ENCODE results near the gene NAA60.

Gene NAA60

GRCh38 chr16:3481696-3482658 lies 38.5 kb downstream of the NAA60 start:
- in situ Hi-C loops (cut with HindIII; ENCODE audit: low sequenced_read_pairs): no loop called here

GRCh38 chr16:3482659-3483241 lies 39.3 kb downstream of the NAA60 start:
- in situ Hi-C loops (cut with HindIII; ENCODE audit: low sequenced_read_pairs): no loop called here

DNA sequence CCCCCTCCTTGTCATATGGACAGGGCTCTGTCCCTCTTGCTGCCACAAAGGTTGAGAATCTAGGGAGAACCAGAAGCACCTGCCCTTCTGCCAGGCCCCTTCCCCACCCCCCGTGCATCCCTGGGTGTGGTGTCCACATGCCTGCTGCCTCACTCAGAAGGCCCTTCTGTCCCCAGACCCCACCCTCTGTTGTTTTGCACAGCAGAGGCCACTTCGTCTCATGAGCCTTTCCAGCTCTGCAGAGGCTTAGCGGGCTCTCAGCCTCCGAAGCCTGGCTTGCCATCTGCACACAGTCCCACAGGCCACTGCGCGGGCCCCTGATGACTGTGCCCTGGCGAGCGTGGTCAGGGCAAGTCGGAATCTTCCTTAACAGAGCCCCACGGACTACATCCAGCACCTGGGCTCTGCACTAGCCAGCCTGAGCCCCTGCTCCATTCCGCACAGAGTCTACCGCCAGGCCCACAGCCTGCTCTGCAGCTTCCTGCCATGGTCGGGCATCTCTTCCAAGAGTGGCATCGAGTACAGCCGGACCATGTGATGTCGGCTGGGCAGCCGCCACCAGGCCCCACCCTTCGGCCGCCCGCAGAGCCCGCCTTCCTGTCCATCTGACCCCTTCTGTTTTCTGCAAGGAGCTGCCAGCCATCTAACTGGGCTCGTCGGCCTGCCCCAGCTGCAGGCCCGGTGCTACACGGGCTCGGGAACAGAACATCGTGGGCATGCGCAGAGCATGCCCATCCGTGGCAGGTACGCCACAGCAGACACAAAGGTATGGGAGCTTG lies 41.0 kb downstream of the NAA60 start:
- in situ Hi-C loops (cut with HindIII; ENCODE audit: low sequenced_read_pairs): no loop called here

- in situ Hi-C loops (cut with HindIII; ENCODE audit: low sequenced_read_pairs): no loop called here
Observed at GRCh38 chr16:3485097-3485745, 41.7 kb downstream of the NAA60 start.

DNA sequence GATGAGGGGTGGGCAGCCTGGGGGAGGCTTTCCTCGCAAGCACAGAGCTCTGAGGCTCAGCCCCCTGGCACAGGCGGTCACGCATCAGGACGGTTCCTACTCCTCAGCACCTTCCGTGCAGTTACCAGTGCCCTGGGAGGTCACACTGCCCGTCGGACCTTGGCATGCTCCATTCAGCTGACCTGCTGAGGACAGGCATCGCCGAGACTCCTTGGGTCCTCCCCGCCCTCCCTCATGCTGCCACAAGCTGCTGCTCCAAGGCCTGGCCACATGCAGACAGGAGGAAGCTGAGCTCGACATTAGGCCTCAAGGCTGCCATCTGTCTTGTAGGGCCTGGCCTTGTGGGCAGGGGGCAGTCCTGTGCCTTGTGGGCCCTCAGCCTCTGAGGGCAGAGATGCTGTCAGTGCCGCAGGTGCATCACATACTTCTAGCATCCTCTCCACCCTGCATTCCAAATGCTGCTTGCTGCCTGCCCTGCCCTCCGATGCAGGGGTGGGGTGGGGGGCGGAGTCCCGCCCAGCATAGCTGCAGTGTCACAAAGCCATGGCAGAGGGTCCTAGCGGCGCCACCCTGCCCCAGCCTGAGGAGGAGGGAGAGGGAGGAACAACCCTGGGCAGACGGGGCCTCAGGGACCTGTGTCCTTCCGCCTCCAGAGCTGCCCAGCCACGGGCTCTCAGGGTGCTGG lies 42.5 kb downstream of the NAA60 start:
- in situ Hi-C loops (cut with HindIII; ENCODE audit: low sequenced_read_pairs): no loop called here

- in situ Hi-C loops (cut with HindIII; ENCODE audit: low sequenced_read_pairs): no loop called here
Observed at GRCh38 chr16:3486506-3487215, 43.2 kb downstream of the NAA60 start.

- in situ Hi-C loops (cut with HindIII; ENCODE audit: low sequenced_read_pairs): no loop called here
Observed at GRCh38 chr16:3487521-3488410, 44.3 kb downstream of the NAA60 start.

GRCh38 chr16:3488801-3489200 lies 45.3 kb downstream of the NAA60 start:
- in situ Hi-C loops (cut with HindIII; ENCODE audit: low sequenced_read_pairs): no loop called here

DNA sequence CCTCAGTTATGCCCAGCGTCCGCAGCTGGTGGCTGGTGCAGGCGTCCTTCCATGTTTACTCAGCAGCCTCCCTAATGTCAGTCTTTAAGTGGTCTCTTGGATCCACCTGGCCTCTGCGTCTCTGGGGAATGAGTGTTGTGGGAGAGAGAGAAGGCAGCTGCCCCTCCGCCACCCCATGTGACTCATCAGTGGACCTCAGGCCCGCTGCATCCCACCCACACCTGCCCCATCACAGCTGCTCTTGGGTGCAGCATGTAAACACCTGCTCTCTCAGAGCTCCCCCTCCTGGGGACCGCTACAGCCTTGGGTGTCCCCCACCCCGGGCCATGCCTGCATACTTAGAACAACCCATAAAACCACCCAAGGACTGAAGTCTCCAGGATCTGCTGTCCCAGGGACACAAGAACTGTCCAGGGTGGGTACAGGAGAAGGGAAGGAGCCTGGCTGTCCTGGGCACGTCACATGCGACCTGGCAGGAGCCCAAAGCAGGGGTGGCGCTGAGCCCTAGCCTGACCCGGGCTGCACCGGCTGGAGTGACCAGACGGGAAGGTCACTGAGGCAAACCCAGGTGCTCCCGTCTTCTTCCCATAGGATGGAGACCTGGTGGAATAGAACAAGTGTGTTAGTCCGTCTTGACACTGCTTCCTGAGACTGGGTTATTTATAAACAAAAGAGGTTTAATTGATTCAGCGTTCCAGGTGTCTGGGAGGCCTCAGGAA lies 47.6 kb downstream of the NAA60 start:
- in situ Hi-C loops (cut with HindIII; ENCODE audit: low sequenced_read_pairs): no loop called here

DNA sequence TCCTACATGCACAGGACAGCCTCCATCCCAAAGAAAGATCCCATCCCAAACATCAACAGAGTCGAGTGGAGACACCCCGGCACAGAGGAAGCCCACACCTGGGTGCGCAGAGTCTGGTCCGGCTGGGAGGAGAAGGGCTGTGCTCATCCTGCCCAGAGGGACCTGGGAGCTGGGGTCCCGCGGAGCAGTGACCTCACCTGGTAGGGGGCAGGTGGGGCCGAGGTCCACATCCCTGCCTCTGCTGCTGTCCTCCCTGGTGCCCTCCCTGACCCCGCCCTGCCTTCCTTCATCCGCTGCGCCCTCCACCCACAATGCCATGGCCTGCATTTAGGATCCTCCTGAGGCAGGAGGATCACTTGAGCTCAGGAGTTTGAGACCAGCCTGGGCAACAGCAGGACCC lies 48.9 kb downstream of the NAA60 start:
- in situ Hi-C loops (cut with HindIII; ENCODE audit: low sequenced_read_pairs): no loop called here

DNA sequence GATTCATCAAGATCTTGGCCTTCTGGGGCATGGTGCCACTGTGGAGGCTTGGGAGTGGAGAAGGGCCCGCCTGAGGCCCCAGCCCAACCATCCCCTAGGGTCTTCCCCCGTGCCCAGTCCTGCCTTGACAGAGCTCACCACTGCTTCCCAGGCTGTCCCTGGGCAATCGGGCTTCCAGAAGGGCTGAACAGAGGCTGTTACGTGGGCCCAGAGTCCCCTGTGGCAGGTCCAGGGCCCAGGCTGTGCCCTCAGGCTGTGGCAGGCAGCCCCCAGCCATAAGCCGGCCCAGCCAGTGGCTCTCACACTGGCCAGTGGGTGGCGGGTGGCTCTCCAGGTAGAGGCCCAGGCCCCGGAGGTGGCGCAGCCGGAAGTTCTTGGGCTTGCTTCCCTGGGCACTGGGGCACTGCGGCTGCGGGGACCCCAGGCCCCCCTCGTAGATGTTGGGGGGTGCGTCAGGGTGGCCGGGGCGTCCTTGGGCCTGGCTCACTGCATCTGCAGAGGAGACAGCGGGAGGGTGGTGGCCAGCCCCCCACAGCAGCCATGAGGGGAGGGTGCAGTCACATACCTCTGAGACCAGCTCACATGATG lies 51.0 kb downstream of the NAA60 start:
- in situ Hi-C loops (cut with HindIII; ENCODE audit: low sequenced_read_pairs): no loop called here

DNA sequence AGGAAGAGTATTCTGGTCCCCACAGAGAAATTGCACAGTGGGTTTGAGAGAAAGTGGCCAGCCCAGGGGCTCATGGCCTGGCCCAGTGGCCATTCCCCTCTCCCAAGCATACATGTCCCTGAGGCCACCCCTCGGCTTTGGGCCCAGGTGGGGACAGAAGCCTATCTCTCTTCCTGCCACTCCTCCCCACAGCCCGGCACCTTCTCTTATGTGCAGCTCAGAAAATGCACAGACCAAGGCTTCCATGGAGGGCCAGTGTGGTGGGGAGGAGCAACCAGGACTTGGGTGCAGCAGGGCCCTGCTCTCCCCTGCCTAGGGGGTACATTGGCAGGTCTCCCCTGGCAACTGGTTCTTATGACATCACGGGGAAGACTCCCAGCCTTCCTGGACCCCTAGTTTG lies 51.7 kb downstream of the NAA60 start, which contains the start of gene C16orf90:
Gene C16orf90, minus strand, starts transcription at position 314 of the 400 bp plus-strand sequence. Its CDS starts 68 bp downstream, at position 246.
- in situ Hi-C loops (cut with HindIII; ENCODE audit: low sequenced_read_pairs): no loop called here

GRCh38 chr16:3496386-3496785 lies 52.9 kb downstream of the NAA60 start:
- in situ Hi-C loops (cut with HindIII; ENCODE audit: low sequenced_read_pairs): no loop called here

DNA sequence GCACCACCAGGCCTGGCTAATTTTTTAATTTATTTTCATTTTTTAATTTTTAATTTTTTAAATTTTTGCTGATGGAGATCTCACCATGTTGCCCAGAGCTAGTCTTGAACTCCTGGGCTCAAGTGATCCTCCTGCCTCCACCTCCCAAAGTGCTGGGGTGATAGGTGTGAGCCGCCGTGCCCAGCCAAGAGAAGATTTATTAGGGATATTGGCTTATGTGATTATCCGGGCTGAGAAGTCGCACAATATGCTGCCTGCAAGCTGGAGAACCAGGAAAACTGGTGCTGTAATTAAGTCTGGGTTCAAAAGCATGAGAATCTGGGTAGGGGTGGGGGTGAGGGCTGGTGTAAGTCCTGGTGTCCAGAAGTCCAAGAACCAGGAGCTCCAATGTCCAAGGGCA lies 54.3 kb downstream of the NAA60 start:
- in situ Hi-C loops (cut with HindIII; ENCODE audit: low sequenced_read_pairs): no loop called here

DNA sequence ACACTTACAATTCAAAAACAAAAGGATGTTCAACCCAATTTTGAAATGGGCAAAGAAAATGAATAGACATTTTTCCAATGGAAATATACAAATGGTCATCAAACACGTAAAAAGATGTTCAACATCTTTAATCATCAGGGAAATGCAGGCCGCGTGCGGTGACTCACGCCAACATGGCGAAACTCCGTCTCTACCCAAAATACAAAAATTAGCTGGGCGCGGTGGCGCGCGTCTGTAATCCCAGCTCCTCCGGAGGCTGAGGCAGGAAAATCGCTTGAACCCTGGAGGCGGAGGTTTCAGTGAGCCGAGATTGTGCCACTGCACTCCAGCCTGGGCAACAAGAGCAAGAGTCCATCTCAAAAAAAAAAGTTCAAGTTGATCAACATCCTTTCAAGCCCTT lies 55.5 kb downstream of the NAA60 start:
- in situ Hi-C loops (cut with HindIII; ENCODE audit: low sequenced_read_pairs): no loop called here

GRCh38 chr16:3501412-3501761 lies 57.9 kb downstream of the NAA60 start:
- in situ Hi-C loops (cut with HindIII; ENCODE audit: low sequenced_read_pairs): loop anchor here (10.0 kb wide), 1 partner anchor 97 kb away; the partner anchor contains the start of genes ZNF174 and ZSCAN32

DNA sequence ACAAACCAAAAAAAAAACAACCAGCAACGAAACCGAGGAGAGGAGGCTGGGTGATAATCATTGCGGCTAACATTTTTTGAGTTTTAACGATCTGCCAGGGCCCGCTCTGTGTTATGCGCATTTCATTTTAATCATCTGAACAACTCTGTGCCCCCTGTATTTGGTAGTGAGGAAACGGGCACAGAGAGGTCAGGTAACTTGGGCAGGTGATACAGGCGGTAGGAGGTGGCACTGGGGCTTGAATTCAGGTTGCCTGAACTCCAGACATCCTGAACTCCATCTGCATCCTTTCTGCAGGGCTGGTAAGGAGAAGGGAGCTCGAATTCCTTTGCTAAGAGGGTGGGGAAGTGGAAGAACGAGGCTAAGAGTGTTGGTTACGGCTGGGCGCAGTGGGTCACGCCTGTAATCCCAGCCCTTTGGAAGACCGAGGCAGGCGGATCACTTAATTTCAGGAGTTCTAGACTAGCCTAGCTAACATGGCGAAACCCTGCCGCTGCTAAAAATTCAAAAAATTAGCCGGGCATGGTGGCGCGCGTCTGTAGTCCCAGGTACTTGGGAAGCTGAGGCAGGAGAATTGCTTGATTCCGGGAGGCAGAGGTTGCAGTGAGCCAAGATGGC lies 58.4 kb downstream of the NAA60 start:
- in situ Hi-C loops (cut with HindIII; ENCODE audit: low sequenced_read_pairs): loop anchor here (10.0 kb wide), 1 partner anchor 97 kb away; the partner anchor contains the start of genes ZNF174 and ZSCAN32

All from endothelial cell of hepatic sinusoid (primary cell).